Natural killer cell (primary cell): ENCODE data around the gene ZNF764. TPM values are rescaled to one million over a fixed set of nuclear protein-coding genes. Genes with fewer than 3 reads are reported as not detected.
"Not testable (repeated sequence)": the region's sequence is repeated elsewhere in the genome, so short reads cannot be mapped to it uniquely, and the experiment has no call there.

Experiments used
- ATAC-seq, 3 donors: fragments of 150-1000 bp in 2 of 3; fragments of 200-7000 bp in 1 of 3; cut with Tn5 transposase; 1 replicate in 1 of 3; 2 replicates in 2 of 3; pipeline ENCODE4 v1.10.0; 2021; ENCODE audit warnings: mild to moderate bottlenecking in 2 of 3, moderate library complexity in 2 of 3
- DNase-seq, 2 donors: peaks; one replicate each; pipeline versions ENCODE4 v3.0.0 to v3.0.0-alpha.2; 2013 to 2021; ENCODE audit warnings: mixed read lengths in 1 of 2
- H3K27ac ChIP-seq: one replicate; pipeline ENCODE4 v1.5.1; 2013; ENCODE audit warnings: mild to moderate bottlenecking, low read length
- H3K27me3 ChIP-seq: one replicate; pipeline ENCODE4 v1.6.1; 2013; ENCODE audit warnings: low read length; ENCODE audit not compliant: control insufficient read depth, insufficient read depth
- H3K36me3 ChIP-seq: one replicate; pipeline ENCODE4 v1.6.1; 2013; ENCODE audit warnings: low read length; ENCODE audit not compliant: control insufficient read depth, insufficient read depth
- H3K4me1 ChIP-seq: one replicate; pipeline ENCODE4 v1.6.1; 2013; ENCODE audit warnings: low read length; ENCODE audit not compliant: control insufficient read depth, insufficient read depth
- H3K4me3 ChIP-seq: one replicate; pipeline ENCODE4 v1.5.1; 2013; ENCODE audit warnings: low read length
- H3K9me3 ChIP-seq: one replicate; pipeline ENCODE4 v1.6.1; 2013; ENCODE audit warnings: low read length; ENCODE audit not compliant: control insufficient read depth, insufficient read depth
- H3K27ac Mint-ChIP-seq, 2 donors: one replicate each; pipeline ENCODE4 v1.8.0; 2022; ENCODE audit warnings: mild to moderate bottlenecking in 2 of 2, mixed read lengths in 2 of 2, moderate library complexity in 1 of 2
- H3K27me3 Mint-ChIP-seq, 2 donors: one replicate each; pipeline ENCODE4 v1.8.0; 2022; ENCODE audit warnings: low read depth in 2 of 2, mixed read lengths in 2 of 2
- H3K36me3 Mint-ChIP-seq: one replicate; pipeline ENCODE4 v1.8.0; 2022; ENCODE audit warnings: mixed read lengths
- H3K4me1 Mint-ChIP-seq, 2 donors: one replicate each; pipeline ENCODE4 v1.8.0; 2022; ENCODE audit warnings: mixed read lengths in 2 of 2
- H3K4me3 Mint-ChIP-seq: one replicate; pipeline ENCODE4 v1.8.0; 2022; ENCODE audit warnings: mild to moderate bottlenecking, moderate library complexity, mixed read lengths
- H3K9me3 Mint-ChIP-seq, 2 donors: one replicate each; pipeline ENCODE4 v1.8.0; 2022; ENCODE audit warnings: mixed read lengths in 2 of 2
- WGBS: methylation state at CpG from one replicate; pipeline ENCODE4 v1.1.7; 2013; ENCODE audit warnings: missing lambda C conversion rate; ENCODE audit not compliant: insufficient coverage; 5-methylcytosine and 5-hydroxymethylcytosine counted together
- intact Hi-C: fragments of 100-400 bp; cut with micrococcal nuclease; formaldehyde crosslinking; loops from one replicate; pipeline ENCODE4 v1.14.2; 2022
- total RNA-seq, 4 donors: library from RNA; stranded (reverse); fragments of 120-200 nt in 1 of 4; gene quantifications; one replicate each; pipeline versions ENCODE4 v1.2.3 to v1.2.4, GENCODE V29; 2013 to 2022
- TF ChIP-seq, protein P1 (sequence below): fragments of 200-600 bp; IDR thresholded peaks from one replicate; pipeline ENCODE4 v1.8.0; 2022; ENCODE audit warnings: antibody characterized with exemption

ZNF764 gene
- total RNA-seq, 3 donors from 2014 or later (not counting 1 experiment from before 2014, with no cell fraction given) = 9.6 to 13.0 (median 11.7) TPM

DNA sequence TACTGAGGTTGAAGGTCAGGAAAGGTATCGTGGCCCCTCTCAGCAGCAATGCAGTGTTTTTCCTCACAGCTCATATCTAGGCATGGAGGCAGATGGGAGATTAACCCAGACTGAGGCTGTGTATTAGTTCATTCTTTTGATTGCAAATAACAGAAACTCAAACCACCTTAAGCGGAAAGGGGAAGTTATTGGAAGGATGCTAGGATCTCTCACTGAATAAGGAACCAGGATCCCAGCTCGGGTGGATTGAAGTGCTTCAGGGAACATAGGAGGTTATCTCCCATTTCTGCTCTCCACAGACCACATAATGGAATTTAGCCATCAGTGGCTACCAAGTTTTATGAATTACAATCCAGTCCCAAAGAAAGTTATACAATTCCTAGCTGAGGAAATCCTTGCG is 43.8 kb upstream of the ZNF764 start:
- no peak for DNase-seq
- no peak overlapping the region for H3K4me3 ChIP-seq
- H3K4me3 Mint-ChIP-seq = no peak overlapping the region
- TF ChIP-seq, protein P1, sequence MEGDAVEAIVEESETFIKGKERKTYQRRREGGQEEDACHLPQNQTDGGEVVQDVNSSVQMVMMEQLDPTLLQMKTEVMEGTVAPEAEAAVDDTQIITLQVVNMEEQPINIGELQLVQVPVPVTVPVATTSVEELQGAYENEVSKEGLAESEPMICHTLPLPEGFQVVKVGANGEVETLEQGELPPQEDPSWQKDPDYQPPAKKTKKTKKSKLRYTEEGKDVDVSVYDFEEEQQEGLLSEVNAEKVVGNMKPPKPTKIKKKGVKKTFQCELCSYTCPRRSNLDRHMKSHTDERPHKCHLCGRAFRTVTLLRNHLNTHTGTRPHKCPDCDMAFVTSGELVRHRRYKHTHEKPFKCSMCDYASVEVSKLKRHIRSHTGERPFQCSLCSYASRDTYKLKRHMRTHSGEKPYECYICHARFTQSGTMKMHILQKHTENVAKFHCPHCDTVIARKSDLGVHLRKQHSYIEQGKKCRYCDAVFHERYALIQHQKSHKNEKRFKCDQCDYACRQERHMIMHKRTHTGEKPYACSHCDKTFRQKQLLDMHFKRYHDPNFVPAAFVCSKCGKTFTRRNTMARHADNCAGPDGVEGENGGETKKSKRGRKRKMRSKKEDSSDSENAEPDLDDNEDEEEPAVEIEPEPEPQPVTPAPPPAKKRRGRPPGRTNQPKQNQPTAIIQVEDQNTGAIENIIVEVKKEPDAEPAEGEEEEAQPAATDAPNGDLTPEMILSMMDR = no peak
- H3K4me1 Mint-ChIP-seq = no peaks in the 10 kb centered on the region
- 79% methylated on average over 4 of the region's 4 CpGs for WGBS
- H3K27ac Mint-ChIP-seq = no peak overlapping the region
- H3K27ac ChIP-seq = no peak overlapping the region
- no peak for ATAC-seq
- H3K9me3 Mint-ChIP-seq = no peaks in the 10 kb centered on the region
- H3K27me3 ChIP-seq = no peaks in the 10 kb centered on the region
- H3K4me1 ChIP-seq = peaks cover 3% of the 10 kb centered on the region
- no peaks in the 10 kb centered on the region for H3K36me3 Mint-ChIP-seq
- no peaks in the 10 kb centered on the region for H3K27me3 Mint-ChIP-seq
- intact Hi-C loops = no loop called here
- no peaks in the 10 kb centered on the region for H3K9me3 ChIP-seq
- H3K36me3 ChIP-seq = peaks cover 26% of the 10 kb centered on the region

DNA sequence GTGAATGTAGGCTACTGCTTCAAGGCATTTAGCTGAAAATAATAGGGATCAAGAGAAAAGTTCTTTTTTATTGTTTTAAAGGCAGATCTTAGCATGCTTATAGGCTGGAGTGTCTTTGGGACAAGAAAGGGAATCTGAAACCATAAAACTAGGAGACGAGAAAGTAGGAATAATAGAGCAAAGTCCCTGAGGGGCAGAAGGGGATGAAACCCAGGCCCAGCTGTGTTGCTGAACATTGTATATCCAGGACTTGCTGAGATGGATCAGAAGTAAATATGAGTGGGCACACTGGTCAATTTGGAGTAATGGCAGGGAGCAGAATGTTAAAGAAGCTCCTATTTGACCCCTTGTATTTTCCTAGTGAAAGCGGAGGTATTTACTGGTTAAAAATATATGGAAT is 42.8 kb upstream of the ZNF764 start:
- Histone ChIP-seq H3K4me3 (no peak overlapping the region), H3K4me1 (peaks cover 3% of the 10 kb centered on the region), H3K9me3 (no peaks in the 10 kb centered on the region), H3K27me3 (no peaks in the 10 kb centered on the region), H3K36me3 (peaks cover 26% of the 10 kb centered on the region), H3K27ac (no peak overlapping the region)
- Mint-ChIP-seq H3K4me1 (no peaks in the 10 kb centered on the region), H3K36me3 (no peaks in the 10 kb centered on the region), H3K27ac (no peak overlapping the region), H3K27me3 (no peaks in the 10 kb centered on the region), H3K4me3 (no peak overlapping the region), H3K9me3 (no peaks in the 10 kb centered on the region)
- DNase-seq = no peak
- WGBS = 94% methylated on average over 2 of the region's 2 CpGs
- intact Hi-C loops = no loop called here
- no peak for ATAC-seq
- TF ChIP-seq, protein P1 = no peak

DNA sequence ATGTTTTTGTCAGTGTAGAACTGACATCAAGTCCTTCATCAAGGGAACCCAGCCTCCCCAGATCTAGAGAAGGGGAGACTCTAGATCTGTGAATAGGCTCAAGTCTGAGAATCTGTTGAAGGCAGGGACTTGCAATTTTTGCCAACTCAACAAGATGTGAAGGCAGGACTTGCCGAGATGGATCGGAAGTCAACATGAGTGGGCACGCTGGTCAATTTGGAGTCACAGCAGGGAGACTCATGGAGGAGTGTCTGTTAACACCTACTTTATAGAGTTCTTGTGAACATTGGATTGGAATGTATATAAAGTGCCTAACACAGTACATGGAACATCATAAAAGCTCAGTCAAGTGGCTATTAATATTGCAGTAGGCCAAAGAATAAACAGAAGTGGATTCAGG is 42.0 kb upstream of the ZNF764 start:
- Mint-ChIP-seq H3K27ac (no peak overlapping the region), H3K36me3 (no peaks in the 10 kb centered on the region), H3K9me3 (no peaks in the 10 kb centered on the region), H3K27me3 (no peaks in the 10 kb centered on the region), H3K4me1 (no peaks in the 10 kb centered on the region), H3K4me3 (no peak overlapping the region)
- DNase-seq (no peak), ATAC-seq (no peak)
- no peak overlapping the region for H3K27ac ChIP-seq
- H3K4me3 ChIP-seq = no peak overlapping the region
- no peaks in the 10 kb centered on the region for H3K27me3 ChIP-seq
- peaks cover 3% of the 10 kb centered on the region for H3K4me1 ChIP-seq
- H3K36me3 ChIP-seq = peaks cover 24% of the 10 kb centered on the region
- TF ChIP-seq, protein P1 = no peak
- no peaks in the 10 kb centered on the region for H3K9me3 ChIP-seq
- intact Hi-C loops = no loop called here
- 98% methylated on average over 3 of the region's 3 CpGs for WGBS

DNA sequence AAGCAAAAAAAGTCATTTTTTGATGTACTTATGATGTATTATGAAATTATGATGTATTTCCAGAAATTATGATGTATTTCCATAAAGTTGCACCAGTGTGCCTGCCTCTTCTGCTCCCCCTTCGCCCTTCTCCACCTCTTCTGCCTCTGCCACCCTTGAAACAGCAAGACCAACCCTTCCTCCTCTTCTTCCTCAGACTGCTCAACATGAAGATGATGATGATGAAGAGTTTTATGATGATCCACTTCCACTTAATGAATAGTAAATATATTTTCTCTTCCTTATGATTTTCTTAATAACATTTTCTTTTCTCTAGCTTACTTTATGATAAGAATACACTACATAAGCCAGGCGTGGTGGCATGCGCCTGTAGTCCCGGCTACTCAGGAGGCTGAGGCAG is 34.7 kb upstream of the ZNF764 start:
- Histone ChIP-seq H3K4me3 (no peak overlapping the region), H3K27ac (no peak overlapping the region), H3K4me1 (no peaks in the 10 kb centered on the region), H3K27me3 (no peaks in the 10 kb centered on the region), H3K9me3 (no peaks in the 10 kb centered on the region), H3K36me3 (no peaks in the 10 kb centered on the region)
- TF ChIP-seq, protein P1 = no peak
- Mint-ChIP-seq H3K27me3 (no peaks in the 10 kb centered on the region), H3K4me3 (no peak overlapping the region), H3K36me3 (no peaks in the 10 kb centered on the region), H3K9me3 (no peaks in the 10 kb centered on the region), H3K27ac (no peak overlapping the region), H3K4me1 (no peaks in the 10 kb centered on the region)
- intact Hi-C loops = no loop called here
- DNase-seq (no peak), ATAC-seq (no peak)
- 100% methylated on average over 3 of the region's 4 CpGs for WGBS

DNA sequence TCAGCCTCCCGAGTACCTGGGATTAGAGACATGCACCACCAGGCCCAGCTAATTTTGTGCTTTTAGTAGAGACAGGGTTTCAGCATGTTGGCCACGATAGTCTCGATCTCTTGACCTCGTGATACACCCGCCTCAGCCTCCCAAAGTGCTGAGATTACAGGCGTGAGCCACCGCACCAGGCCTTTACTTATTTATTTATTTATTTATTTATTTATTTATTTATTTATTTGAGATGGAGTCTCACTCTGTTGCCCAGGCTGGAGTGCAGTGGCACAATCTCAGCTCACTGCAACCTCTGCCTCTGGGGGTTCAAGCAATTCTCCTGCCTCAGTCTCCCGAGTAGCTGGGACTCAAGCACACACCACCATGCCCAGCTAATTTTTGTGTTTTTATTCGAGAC is 32.7 kb upstream of the ZNF764 start:
- H3K4me3 ChIP-seq, intact Hi-C loops, DNase-seq, H3K36me3 Mint-ChIP-seq, H3K27ac Mint-ChIP-seq, H3K36me3 ChIP-seq, H3K9me3 Mint-ChIP-seq, H3K27me3 ChIP-seq, H3K27me3 Mint-ChIP-seq, H3K4me1 ChIP-seq, H3K9me3 ChIP-seq, H3K4me1 Mint-ChIP-seq, H3K27ac ChIP-seq, H3K4me3 Mint-ChIP-seq, ATAC-seq: not testable (repeated sequence)
- 97% methylated on average over 6 of the region's 9 CpGs for WGBS

DNA sequence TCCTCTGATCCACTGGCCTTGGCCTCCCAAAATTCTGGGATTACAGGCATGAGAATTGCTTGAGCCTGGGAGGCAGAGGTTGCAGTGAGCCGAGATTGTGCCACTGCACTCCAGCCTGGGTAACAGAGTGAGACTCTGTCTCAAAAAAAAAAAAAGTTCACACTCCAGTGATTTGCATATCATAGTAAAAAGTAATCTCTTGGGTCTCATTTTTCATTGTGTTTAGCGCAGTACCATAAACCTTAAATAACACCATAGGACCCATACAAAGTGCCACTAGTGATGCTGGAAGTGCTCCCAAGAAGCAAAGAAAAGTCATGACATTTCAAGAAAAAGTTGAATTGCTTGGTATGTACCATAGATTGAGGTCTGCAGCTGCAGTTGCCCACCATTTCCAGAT is 31.4 kb upstream of the ZNF764 start:
- not testable (repeated sequence) for H3K4me3 ChIP-seq, DNase-seq, H3K27me3 ChIP-seq, H3K9me3 Mint-ChIP-seq, H3K36me3 ChIP-seq, H3K4me3 Mint-ChIP-seq, H3K27ac ChIP-seq, H3K9me3 ChIP-seq, H3K27me3 Mint-ChIP-seq, ATAC-seq, H3K36me3 Mint-ChIP-seq, H3K27ac Mint-ChIP-seq
- intact Hi-C loops = loop anchor here (5.0 kb wide), 1 partner anchor 52 kb away; no protein-coding TSS in a partner anchor
- peaks cover 9 to 13% of the 10 kb centered on the region in 2 donors for H3K4me1 Mint-ChIP-seq
- H3K4me1 ChIP-seq = peaks cover 14% of the 10 kb centered on the region
- 72% methylated on average over 2 of the region's 2 CpGs for WGBS
